ENCODE measurements around the gene SOX9. TPM values are rescaled to one million over a fixed set of nuclear protein-coding genes. Genes with fewer than 3 reads are reported as not detected.

The SOX9 gene
- total RNA-seq, 1 donor from 2014 or later = 54.0 TPM

DNA sequence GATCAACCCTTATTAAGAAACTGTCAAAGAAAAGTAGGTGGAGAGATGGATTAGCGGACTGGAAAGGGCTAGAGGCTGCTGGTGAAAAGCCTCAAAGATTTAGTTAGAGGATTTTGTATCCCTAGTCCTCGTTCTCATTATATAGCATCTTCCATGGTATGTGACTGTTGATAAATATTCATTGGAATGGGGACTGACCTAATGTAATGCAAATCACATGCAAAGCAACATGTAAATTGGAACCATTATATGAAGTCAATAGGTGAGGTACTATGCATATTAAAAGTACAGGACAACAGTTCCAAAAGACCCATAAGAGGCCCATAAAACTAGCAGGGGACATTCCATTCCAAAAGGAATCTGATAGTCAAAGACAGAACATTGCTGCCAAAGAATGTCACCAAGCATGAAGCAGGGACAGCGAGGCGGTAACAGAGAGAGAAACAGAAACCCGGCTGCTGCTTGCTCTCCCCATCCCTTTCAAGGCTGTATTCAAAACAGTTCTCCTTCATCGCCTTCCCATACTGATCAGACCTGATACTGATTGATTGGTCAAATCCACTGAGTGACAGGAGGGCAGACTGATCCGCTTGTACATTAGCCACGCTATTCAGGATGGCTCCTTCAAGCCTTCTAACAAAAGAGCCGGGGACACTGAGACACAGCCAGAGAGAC is 44.5 kb downstream of the SOX9 start:
- H3K9me3 Mint-ChIP-seq = peaks cover 6% of the 10 kb centered on the region
- H3K27ac Mint-ChIP-seq = no peak overlapping the region
- H3K36me3 Mint-ChIP-seq = peaks cover 8% of the 10 kb centered on the region
- no peak for DNase-seq (ENCODE audit: extremely low spot score, unreplicated experiment)
- peaks cover 16% of the 10 kb centered on the region for H3K27me3 Mint-ChIP-seq
- peaks cover 11% of the 10 kb centered on the region for H3K4me1 Mint-ChIP-seq (ENCODE audit: unreplicated experiment)
- TF ChIP-seq, protein P1, sequence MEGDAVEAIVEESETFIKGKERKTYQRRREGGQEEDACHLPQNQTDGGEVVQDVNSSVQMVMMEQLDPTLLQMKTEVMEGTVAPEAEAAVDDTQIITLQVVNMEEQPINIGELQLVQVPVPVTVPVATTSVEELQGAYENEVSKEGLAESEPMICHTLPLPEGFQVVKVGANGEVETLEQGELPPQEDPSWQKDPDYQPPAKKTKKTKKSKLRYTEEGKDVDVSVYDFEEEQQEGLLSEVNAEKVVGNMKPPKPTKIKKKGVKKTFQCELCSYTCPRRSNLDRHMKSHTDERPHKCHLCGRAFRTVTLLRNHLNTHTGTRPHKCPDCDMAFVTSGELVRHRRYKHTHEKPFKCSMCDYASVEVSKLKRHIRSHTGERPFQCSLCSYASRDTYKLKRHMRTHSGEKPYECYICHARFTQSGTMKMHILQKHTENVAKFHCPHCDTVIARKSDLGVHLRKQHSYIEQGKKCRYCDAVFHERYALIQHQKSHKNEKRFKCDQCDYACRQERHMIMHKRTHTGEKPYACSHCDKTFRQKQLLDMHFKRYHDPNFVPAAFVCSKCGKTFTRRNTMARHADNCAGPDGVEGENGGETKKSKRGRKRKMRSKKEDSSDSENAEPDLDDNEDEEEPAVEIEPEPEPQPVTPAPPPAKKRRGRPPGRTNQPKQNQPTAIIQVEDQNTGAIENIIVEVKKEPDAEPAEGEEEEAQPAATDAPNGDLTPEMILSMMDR (conservative IDR thresholded peaks at IDR 0.05) = no peak
- no peak overlapping the region for H3K4me3 Mint-ChIP-seq

DNA sequence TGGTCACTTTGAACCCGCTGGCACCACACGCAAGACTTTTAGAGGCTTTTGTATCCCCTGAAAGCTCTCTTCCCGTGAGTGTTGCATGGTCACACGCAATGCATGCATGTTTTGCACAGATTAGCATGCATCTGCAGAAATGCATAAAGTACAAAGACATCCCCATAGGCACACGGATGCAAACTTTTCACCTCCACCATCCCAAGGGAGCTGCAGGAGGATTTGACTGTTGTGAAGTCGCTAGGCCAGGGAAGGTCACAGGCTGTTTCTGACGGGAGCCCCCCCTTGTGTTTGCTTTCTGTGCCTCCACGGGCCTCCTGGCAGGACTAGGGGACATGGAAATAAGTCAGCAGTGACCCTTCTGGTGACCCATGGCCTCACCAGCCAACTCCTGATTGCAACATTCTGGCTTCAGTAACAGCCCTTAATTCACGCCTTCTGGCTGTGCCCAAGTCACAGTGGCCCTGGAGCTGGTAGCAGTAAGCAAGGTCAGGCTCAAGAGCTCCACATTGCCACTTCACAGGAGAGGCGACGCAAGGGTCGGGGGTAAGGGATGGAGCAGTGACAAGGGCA is 45.1 kb downstream of the SOX9 start:
- Mint-ChIP-seq H3K4me3 (no peak overlapping the region), H3K9me3 (peaks cover 2% of the 10 kb centered on the region), H3K36me3 (peaks cover 4% of the 10 kb centered on the region), H3K27ac (no peak overlapping the region), H3K4me1 (ENCODE audit: unreplicated experiment) (peaks cover 7% of the 10 kb centered on the region), H3K27me3 (peaks cover 16% of the 10 kb centered on the region)
- TF ChIP-seq, protein P1 (conservative IDR thresholded peaks at IDR 0.05) = no peak
- DNase-seq (ENCODE audit: extremely low spot score, unreplicated experiment) = no peak

DNA sequence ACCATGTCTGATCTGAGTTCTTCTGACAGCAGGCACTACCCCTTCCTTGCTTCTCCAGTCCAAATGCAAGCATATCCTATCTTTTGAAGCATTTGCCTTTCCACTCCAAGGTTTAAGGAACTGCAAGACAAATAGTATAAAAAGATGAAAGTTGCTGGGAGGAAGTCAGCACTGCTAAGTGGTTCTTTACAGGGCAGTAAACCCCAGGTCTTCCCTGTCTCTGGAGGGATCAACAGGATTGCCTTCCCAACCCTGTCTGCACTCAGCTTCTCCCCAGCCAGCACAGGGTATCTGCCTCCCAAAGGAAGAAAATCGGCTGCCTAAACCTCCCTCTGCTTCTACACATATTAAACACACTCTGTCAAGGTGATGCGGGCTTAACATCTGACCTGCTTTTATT is 46.8 kb downstream of the SOX9 start:
- H3K27me3 Mint-ChIP-seq = peaks cover 17% of the 10 kb centered on the region
- H3K9me3 Mint-ChIP-seq = no peaks in the 10 kb centered on the region
- no peak overlapping the region for H3K27ac Mint-ChIP-seq
- no peak overlapping the region for H3K4me3 Mint-ChIP-seq
- TF ChIP-seq, protein P1 (conservative IDR thresholded peaks at IDR 0.05) = no peak
- no peak for DNase-seq (ENCODE audit: extremely low spot score, unreplicated experiment)
- no peaks in the 10 kb centered on the region for H3K36me3 Mint-ChIP-seq
- H3K4me1 Mint-ChIP-seq (ENCODE audit: unreplicated experiment) = peaks cover 14% of the 10 kb centered on the region

DNA sequence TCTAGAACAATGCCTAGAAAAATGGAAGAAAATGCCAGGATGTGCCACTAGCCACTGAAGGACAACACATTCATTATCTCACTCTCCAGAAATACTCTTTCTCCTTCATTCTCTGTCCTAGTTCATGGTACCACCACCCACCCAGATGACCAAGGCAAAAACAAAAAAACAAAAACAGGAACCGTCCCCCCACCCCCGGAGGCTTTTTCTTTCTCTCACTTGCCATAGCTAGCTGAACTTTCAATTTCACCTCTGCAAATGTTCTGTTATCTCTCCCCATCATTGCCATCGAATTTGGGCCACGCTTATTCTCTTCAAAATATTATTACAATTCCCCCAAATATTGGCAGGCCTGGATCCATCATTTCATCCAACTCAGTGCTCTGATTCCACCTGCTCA is 49.0 kb downstream of the SOX9 start:
- Mint-ChIP-seq H3K36me3 (no peaks in the 10 kb centered on the region), H3K27ac (no peak overlapping the region), H3K27me3 (peaks cover 14% of the 10 kb centered on the region), H3K4me1 (ENCODE audit: unreplicated experiment) (peaks cover 21% of the 10 kb centered on the region), H3K9me3 (no peaks in the 10 kb centered on the region), H3K4me3 (no peak overlapping the region)
- no peak for DNase-seq (ENCODE audit: extremely low spot score, unreplicated experiment)
- TF ChIP-seq, protein P1 (conservative IDR thresholded peaks at IDR 0.05) = no peak

DNA sequence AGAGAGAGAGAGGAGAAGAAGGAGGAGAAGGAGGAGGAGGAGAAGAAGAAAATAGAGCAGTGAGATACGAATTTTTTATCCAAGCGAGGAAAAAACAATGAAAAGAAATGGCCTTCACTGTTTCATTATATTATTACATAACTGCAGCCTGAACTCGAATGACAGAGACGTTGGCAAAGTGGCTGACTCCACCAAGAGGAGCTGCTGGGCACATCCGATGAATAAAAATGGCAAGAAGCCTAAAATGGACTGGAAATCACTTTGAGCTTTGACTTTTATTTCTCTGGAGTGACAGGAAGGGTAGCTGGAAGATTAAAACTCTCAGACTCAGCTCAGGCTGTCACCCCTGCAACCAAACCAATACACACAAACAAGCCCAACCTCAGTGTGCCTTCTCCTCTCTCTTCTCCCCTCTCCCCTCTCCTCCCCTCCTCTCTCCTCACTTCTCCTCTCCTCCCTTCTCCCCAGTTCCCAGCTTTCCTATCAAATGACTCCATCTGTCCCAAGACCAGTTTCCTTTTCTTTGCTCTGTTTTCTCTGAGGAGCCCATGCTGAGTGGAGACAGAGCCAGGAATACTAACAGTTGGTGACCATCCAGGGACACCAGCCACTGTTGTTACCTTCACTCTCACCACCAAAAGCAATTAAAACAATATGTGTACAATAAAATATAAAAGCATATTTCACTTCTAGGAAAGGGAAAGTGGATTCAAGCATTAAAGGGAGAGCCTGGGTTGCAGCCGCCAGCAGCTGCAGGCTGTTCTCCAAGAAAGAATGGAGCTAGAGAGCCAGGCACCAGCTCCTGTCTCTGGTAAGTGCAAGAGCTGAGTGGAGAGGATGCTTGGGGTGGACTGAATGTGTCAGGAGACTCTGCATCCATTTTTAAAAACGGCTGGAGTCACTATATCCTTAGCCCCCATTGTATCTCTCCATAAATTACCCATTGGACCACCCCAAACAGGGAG is 51.2 kb downstream of the SOX9 start:
- Mint-ChIP-seq H3K27ac (no peak overlapping the region), H3K27me3 (peaks cover 17% of the 10 kb centered on the region), H3K4me3 (no peak overlapping the region), H3K36me3 (no peaks in the 10 kb centered on the region), H3K9me3 (no peaks in the 10 kb centered on the region), H3K4me1 (ENCODE audit: unreplicated experiment) (peaks cover 22% of the 10 kb centered on the region)
- TF ChIP-seq, protein P1 (conservative IDR thresholded peaks at IDR 0.05) = no peak
- no peak for DNase-seq (ENCODE audit: extremely low spot score, unreplicated experiment)
